ENCODE measurements around the gene OR2B6. TPM values are rescaled to one million over a fixed set of nuclear protein-coding genes. Genes with fewer than 3 reads are reported as not detected.

OR2B6 gene
- total and polyA plus RNA-seq, 2 of the 8 experiments (the other 6 are each of a cell fraction or from before 2014, with no cell fraction given) = 0.26 TPM; not detected in 1

DNA sequence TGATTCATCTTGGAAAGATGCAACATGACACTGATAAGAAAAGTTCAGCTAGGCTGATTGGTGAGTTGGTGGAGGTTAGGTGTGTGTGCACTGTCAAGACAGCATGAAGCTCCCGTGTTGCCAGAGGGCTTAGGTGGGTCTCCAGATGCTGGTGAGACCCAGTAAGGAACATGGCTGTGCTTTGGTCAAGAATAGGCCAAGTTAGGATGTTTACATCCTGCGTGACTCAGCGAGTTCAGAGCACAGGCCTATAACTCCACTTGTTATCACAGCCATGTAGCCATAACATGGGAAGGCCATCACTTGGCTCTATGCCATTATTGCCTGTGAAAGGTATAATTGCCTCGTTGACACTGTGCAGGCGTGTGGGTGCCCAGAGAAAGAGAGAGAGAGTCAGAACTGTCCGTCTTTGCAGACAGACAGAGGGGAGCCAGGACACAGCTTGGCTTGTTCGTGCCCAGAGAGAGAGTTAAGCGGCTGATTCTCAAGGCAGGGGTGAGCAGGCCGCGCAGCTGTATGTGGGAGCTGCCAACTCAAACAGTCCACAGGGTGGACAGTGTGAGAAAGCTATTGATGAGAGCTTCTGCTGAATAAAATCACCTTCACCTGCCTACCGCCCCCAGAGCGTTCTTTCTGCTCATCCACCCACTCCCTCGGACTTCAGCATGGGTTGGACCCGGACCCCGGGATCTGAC lies 43.5 kb downstream of the OR2B6 start (continued):
- TF ChIP-seq, protein P1, sequence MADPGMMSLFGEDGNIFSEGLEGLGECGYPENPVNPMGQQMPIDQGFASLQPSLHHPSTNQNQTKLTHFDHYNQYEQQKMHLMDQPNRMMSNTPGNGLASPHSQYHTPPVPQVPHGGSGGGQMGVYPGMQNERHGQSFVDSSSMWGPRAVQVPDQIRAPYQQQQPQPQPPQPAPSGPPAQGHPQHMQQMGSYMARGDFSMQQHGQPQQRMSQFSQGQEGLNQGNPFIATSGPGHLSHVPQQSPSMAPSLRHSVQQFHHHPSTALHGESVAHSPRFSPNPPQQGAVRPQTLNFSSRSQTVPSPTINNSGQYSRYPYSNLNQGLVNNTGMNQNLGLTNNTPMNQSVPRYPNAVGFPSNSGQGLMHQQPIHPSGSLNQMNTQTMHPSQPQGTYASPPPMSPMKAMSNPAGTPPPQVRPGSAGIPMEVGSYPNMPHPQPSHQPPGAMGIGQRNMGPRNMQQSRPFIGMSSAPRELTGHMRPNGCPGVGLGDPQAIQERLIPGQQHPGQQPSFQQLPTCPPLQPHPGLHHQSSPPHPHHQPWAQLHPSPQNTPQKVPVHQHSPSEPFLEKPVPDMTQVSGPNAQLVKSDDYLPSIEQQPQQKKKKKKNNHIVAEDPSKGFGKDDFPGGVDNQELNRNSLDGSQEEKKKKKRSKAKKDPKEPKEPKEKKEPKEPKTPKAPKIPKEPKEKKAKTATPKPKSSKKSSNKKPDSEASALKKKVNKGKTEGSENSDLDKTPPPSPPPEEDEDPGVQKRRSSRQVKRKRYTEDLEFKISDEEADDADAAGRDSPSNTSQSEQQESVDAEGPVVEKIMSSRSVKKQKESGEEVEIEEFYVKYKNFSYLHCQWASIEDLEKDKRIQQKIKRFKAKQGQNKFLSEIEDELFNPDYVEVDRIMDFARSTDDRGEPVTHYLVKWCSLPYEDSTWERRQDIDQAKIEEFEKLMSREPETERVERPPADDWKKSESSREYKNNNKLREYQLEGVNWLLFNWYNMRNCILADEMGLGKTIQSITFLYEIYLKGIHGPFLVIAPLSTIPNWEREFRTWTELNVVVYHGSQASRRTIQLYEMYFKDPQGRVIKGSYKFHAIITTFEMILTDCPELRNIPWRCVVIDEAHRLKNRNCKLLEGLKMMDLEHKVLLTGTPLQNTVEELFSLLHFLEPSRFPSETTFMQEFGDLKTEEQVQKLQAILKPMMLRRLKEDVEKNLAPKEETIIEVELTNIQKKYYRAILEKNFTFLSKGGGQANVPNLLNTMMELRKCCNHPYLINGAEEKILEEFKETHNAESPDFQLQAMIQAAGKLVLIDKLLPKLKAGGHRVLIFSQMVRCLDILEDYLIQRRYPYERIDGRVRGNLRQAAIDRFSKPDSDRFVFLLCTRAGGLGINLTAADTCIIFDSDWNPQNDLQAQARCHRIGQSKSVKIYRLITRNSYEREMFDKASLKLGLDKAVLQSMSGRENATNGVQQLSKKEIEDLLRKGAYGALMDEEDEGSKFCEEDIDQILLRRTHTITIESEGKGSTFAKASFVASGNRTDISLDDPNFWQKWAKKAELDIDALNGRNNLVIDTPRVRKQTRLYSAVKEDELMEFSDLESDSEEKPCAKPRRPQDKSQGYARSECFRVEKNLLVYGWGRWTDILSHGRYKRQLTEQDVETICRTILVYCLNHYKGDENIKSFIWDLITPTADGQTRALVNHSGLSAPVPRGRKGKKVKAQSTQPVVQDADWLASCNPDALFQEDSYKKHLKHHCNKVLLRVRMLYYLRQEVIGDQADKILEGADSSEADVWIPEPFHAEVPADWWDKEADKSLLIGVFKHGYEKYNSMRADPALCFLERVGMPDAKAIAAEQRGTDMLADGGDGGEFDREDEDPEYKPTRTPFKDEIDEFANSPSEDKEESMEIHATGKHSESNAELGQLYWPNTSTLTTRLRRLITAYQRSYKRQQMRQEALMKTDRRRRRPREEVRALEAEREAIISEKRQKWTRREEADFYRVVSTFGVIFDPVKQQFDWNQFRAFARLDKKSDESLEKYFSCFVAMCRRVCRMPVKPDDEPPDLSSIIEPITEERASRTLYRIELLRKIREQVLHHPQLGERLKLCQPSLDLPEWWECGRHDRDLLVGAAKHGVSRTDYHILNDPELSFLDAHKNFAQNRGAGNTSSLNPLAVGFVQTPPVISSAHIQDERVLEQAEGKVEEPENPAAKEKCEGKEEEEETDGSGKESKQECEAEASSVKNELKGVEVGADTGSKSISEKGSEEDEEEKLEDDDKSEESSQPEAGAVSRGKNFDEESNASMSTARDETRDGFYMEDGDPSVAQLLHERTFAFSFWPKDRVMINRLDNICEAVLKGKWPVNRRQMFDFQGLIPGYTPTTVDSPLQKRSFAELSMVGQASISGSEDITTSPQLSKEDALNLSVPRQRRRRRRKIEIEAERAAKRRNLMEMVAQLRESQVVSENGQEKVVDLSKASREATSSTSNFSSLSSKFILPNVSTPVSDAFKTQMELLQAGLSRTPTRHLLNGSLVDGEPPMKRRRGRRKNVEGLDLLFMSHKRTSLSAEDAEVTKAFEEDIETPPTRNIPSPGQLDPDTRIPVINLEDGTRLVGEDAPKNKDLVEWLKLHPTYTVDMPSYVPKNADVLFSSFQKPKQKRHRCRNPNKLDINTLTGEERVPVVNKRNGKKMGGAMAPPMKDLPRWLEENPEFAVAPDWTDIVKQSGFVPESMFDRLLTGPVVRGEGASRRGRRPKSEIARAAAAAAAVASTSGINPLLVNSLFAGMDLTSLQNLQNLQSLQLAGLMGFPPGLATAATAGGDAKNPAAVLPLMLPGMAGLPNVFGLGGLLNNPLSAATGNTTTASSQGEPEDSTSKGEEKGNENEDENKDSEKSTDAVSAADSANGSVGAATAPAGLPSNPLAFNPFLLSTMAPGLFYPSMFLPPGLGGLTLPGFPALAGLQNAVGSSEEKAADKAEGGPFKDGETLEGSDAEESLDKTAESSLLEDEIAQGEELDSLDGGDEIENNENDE (IDR thresholded peaks at IDR 0.05; ENCODE audit: insufficient replicate concordance, low read length) = no peak
